ENCODE data around the gene PHEX.

Gene PHEX

DNA sequence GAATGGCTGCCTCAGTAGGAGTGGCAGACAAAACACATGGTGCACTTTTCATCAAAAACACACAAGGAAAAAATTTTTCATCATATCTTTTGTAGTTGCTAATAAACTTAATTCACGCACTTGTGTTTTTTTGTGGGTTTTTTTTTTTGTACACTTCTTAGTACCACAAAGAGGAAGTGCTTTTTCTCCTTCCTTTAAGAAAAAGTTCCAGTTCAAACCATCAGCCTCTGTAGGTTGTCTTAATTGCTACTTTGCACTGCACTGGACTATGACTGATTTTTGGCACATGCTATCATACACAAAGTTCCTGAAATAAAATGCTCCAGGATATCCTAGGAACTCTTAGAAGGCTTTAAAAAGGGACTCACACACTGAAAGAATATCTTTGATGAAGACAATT lies at the start of gene PHEX:
PHEX (plus strand) TSS at position 242 of the 400 bp plus-strand sequence. CDS start 681 bp downstream, outside the sequence.
- DNase-seq: no peak
- Histone ChIP-seq H2AFZ (ENCODE audit: low read length) (no peak within 1 kb of the TSS), H3F3A (ENCODE audit: insufficient read depth, low read length) (no peaks in the 10 kb centered on the region), H3K4me1 (ENCODE audit: low read length) (no peaks in the 10 kb centered on the region), H3K9me2 (replicated peaks; ENCODE audit: insufficient read depth, low read length) (no peaks in the 10 kb centered on the region), H3K27me3 (replicated peaks; ENCODE audit: insufficient read depth, low read length) (no peaks in the 10 kb centered on the region), H3K9ac (ENCODE audit: low read length) (no peak within 1 kb of the TSS), H3K4me2 (ENCODE audit: low read depth, low read length) (no peak within 1 kb of the TSS), H3K4me3 (ENCODE audit: low read length) (no peak within 1 kb of the TSS), H3K36me3 (replicated peaks; ENCODE audit: insufficient read depth, low read length) (no peaks in the 10 kb centered on the region), H3K9me3 (replicated peaks; ENCODE audit: insufficient read depth, low read length) (no peaks in the 10 kb centered on the region), H3K79me2 (ENCODE audit: low read length) (no peaks in the 10 kb centered on the region), H4K20me1 (ENCODE audit: insufficient read depth, low read length) (no peaks in the 10 kb centered on the region), H3K27ac (ENCODE audit: low read length) (no peak within 1 kb of the TSS)
- TF ChIP-seq EZH2 (optimal IDR thresholded peaks at IDR 0.05; ENCODE audit: low read depth, low read length) (no peak), EZH2phosphoT487 (IDR thresholded peaks at IDR 0.05; ENCODE audit: low read length) (no peak)
- TF ChIP-seq, protein P1, sequence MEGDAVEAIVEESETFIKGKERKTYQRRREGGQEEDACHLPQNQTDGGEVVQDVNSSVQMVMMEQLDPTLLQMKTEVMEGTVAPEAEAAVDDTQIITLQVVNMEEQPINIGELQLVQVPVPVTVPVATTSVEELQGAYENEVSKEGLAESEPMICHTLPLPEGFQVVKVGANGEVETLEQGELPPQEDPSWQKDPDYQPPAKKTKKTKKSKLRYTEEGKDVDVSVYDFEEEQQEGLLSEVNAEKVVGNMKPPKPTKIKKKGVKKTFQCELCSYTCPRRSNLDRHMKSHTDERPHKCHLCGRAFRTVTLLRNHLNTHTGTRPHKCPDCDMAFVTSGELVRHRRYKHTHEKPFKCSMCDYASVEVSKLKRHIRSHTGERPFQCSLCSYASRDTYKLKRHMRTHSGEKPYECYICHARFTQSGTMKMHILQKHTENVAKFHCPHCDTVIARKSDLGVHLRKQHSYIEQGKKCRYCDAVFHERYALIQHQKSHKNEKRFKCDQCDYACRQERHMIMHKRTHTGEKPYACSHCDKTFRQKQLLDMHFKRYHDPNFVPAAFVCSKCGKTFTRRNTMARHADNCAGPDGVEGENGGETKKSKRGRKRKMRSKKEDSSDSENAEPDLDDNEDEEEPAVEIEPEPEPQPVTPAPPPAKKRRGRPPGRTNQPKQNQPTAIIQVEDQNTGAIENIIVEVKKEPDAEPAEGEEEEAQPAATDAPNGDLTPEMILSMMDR (IDR thresholded peaks at IDR 0.05; ENCODE audit: low read length): no peak

DNA sequence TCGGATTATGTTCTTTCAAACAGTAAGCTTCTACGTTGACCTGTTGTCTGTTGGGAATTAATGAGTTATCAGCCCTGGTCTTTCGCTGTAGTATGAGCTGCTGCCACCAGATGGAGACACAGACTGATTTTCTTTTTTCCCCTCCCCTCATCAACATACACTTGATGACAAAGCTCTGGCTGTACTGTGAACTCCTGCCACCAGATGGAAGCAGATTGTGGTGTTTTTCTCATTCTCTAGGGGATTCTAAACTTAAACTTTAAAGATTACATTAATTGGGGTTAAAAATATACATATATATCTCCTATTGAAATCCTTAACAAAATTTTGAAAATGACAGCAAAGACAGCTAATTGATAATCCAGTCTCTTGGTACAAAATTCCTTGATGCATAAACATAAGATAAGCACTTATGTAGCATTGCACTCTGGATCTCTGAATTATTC lies 46.8 kb upstream of the PHEX start:
- Histone ChIP-seq H3K4me1 (ENCODE audit: low read length) (no peaks in the 10 kb centered on the region), H3K4me3 (ENCODE audit: low read length) (no peak overlapping the region), H4K20me1 (ENCODE audit: insufficient read depth, low read length) (no peaks in the 10 kb centered on the region), H3F3A (ENCODE audit: insufficient read depth, low read length) (no peaks in the 10 kb centered on the region), H3K9me2 (replicated peaks; ENCODE audit: insufficient read depth, low read length) (no peaks in the 10 kb centered on the region), H3K79me2 (ENCODE audit: low read length) (no peaks in the 10 kb centered on the region), H3K36me3 (replicated peaks; ENCODE audit: insufficient read depth, low read length) (no peaks in the 10 kb centered on the region), H2AFZ (ENCODE audit: low read length) (no peak overlapping the region), H3K9me3 (replicated peaks; ENCODE audit: insufficient read depth, low read length) (no peaks in the 10 kb centered on the region), H3K27ac (ENCODE audit: low read length) (no peak overlapping the region), H3K9ac (ENCODE audit: low read length) (no peak overlapping the region), H3K4me2 (ENCODE audit: low read depth, low read length) (no peak overlapping the region), H3K27me3 (replicated peaks; ENCODE audit: insufficient read depth, low read length) (no peaks in the 10 kb centered on the region)
- no peak for TF ChIP-seq EZH2phosphoT487 (IDR thresholded peaks at IDR 0.05; ENCODE audit: low read length)
- TF ChIP-seq, protein P1 (IDR thresholded peaks at IDR 0.05; ENCODE audit: low read length): peak; percentile 85
- peak; percentile 62 for DNase-seq

DNA sequence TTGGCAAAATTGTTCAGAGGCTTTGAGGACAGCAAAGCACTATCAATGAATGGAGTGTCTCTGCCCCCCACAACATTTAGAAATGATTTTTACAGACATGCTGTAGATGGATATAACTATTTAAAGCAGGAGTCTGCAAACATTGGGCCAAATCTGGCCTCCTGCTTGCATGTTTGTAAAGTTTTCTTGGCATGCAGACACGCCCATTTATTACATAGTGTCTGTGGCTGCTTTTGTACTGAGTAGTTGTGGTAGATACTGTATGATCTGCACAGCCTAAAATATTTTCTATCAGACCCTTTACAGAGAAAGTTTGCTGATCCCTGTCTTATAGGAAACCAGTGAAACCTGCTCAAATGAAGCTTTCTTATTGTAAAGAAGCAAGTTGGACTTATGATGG lies 45.5 kb upstream of the PHEX start:
- DNase-seq: no peak
- no peaks in the 10 kb centered on the region for H3F3A ChIP-seq (ENCODE audit: insufficient read depth, low read length)
- no peak overlapping the region for H3K4me2 ChIP-seq (ENCODE audit: low read depth, low read length)
- H3K9ac ChIP-seq (ENCODE audit: low read length): no peak overlapping the region
- H3K27me3 ChIP-seq (replicated peaks; ENCODE audit: insufficient read depth, low read length): no peaks in the 10 kb centered on the region
- no peak overlapping the region for H3K27ac ChIP-seq (ENCODE audit: low read length)
- H3K4me3 ChIP-seq (ENCODE audit: low read length): no peak overlapping the region
- H3K79me2 ChIP-seq (ENCODE audit: low read length): no peaks in the 10 kb centered on the region
- no peaks in the 10 kb centered on the region for H4K20me1 ChIP-seq (ENCODE audit: insufficient read depth, low read length)
- H3K4me1 ChIP-seq (ENCODE audit: low read length): no peaks in the 10 kb centered on the region
- H3K36me3 ChIP-seq (replicated peaks; ENCODE audit: insufficient read depth, low read length): no peaks in the 10 kb centered on the region
- TF ChIP-seq EZH2phosphoT487 (IDR thresholded peaks at IDR 0.05; ENCODE audit: low read length) (no peak), EZH2 (optimal IDR thresholded peaks at IDR 0.05; ENCODE audit: low read depth, low read length) (no peak)
- TF ChIP-seq, protein P1 (IDR thresholded peaks at IDR 0.05; ENCODE audit: low read length): no peak
- no peak overlapping the region for H2AFZ ChIP-seq (ENCODE audit: low read length)
- H3K9me3 ChIP-seq (replicated peaks; ENCODE audit: insufficient read depth, low read length): no peaks in the 10 kb centered on the region
- no peaks in the 10 kb centered on the region for H3K9me2 ChIP-seq (replicated peaks; ENCODE audit: insufficient read depth, low read length)

All from MM.1S (cell line).